NCI-H1694 treated with DMSO at 0.1 percent for 48 hours (cell line): ENCODE data around the gene MTMR3.

Experiments used
- DNase-seq: peaks from one replicate; lab custom pipeline; 2025; lab: John Stamatoyannopoulos, UW

Gene MTMR3

GRCh38 chr22:30004101-30004500, 121.1 kb downstream of the MTMR3 start:
- no peak for DNase-seq

- DNase-seq: peak; percentile 0
Observed at GRCh38 chr22:30004694-30005093, 121.7 kb downstream of the MTMR3 start.

- peak; percentile 60 for DNase-seq
Observed at GRCh38 chr22:30005213-30005857, 122.4 kb downstream of the MTMR3 start.

DNA sequence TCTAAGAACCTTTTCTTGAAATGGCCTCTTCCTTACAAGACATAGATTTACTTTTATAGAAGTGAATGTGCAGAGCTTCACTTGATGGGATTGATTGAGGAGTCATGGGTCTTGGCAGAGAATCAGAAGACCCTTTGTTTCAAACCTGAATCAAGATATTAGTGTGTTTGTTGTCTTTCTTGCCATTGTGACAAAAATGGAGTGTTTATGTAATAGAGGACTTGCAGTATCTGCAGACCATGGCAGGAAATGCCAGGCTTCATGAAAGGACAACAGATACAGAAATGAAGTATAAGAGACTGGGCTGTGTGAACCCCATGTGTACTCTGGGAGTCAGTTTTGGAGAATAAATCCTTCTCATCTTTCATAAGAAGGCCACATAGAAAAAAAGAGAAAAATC, 124.4 kb downstream of the MTMR3 start:
- DNase-seq: no peak

GRCh38 chr22:30008401-30008800, 125.4 kb downstream of the MTMR3 start:
- DNase-seq: no peak

DNA sequence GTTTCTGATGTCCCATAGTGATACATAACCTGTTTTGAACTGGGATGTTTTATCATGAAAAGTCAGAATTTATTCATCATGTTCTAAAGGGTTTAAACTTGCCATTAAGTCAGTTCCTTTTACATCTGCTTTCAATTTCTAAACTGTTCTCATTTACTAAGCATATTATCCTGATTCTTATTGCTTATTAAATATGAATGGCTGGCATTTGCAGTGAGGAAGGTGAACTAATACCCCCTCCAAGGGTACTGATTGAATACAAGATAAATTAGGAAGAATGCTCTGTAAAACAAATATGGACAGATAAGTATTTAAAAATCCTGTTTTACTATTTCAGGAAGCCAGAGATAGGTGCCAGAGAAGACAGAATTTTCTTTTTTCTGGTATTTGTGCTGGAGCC, 126.5 kb downstream of the MTMR3 start:
- no peak for DNase-seq

DNA sequence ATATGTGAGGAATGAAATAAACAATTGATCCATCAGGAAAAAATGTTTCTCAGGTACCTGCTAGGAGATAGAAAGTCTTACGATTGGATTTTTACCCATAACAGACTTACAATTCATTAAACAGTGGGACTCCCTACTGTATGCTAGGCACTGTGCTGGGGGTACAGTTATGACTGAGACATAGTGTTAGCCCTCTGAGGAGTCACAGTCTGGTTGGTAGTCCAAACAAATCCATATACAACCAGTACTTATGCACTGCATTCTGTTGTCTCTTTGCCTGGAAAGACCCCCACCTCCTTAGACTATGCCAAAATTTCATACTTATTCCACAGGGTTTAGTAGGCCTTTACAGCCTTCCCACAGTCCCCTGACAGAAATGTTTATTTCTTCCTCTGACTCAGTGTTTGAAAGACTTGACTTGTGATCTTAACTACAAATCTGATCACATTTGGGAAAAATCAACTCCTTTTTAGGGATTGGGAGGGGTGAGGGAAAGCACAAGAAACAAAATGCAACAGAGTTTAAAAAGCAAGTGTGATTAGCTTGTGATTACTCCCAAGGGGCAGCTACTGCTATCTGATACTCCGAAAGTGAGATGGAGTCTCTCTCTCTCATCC, 127.9 kb downstream of the MTMR3 start:
- no peak for DNase-seq

- no peak for DNase-seq
Observed at GRCh38 chr22:30013201-30013600, 130.2 kb downstream of the MTMR3 start.

- no peak for DNase-seq
Observed at GRCh38 chr22:30014244-30014643, 131.3 kb downstream of the MTMR3 start.

GRCh38 chr22:30015229-30015797, 132.3 kb downstream of the MTMR3 start:
- DNase-seq: no peak

GRCh38 chr22:30015846-30016245, 132.9 kb downstream of the MTMR3 start:
- no peak for DNase-seq

DNA sequence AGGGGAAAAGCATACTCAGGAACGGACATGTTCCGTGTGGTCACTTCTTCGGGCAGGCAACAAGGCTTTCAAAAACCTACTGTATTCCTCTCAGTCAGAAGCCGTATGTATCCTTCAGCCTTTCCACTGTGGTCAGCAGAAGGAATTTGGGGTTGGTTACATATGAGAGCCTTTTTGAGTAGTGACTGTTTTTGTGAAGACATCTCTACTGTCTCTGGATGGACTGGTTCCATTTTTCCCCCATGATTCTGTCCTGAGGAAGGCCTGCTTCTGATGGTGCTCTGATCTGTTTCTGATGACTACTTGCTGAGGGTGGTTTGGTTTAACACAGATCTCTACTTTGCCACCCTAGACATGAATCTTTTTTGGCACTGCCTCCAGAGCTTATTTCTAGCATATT, 133.6 kb downstream of the MTMR3 start:
- DNase-seq: no peak

- DNase-seq: no peak
Observed at GRCh38 chr22:30017375-30018223, 134.6 kb downstream of the MTMR3 start.

DNA sequence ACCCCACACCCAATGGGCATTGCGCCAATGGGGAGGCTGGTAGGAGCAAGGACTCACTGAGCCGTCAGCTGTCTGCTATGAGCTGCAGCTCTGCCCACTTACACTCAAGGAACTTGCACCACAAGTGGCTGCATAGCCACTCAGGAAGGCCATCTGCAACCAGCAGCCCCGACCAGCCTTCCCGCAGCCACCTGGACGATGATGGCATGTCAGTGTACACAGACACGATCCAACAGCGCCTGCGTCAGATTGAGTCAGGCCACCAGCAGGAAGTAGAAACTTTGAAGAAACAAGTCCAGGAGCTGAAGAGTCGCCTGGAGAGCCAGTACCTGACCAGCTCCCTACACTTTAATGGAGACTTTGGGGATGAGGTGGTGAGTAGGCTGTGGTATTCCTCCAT, 137.5 kb downstream of the MTMR3 start:
- DNase-seq: no peak

- no peak for DNase-seq
Observed at GRCh38 chr22:30021338-30021737, 138.4 kb downstream of the MTMR3 start.

GRCh38 chr22:30021881-30022619, 139.1 kb downstream of the MTMR3 start:
- DNase-seq: no peak

DNA sequence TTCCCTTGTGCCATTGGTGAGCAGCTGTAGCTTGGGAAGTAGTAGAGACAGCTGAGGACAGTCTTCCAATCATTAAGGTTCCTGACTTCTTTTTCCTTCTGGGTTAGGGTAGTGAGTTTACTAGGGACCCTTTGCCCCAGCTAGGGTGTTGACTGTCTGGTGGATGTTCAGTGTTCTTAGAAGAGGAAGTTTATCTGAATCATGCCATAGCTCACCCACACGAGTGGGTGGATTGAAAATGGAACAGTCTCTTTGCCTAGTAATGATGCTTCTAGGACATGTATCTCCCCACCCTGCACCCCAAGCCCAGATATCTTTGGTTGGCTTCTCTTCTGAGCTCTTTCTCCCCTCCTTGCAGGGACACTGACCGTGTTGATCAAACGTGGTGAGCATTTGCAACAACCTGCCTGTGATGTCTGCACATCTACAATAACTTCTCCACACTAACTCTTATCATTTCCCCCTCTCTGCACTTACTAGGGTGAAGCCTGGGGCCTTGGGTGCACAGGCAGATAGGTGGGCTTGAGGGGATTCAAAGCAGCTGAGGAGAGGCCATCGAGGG, 140.2 kb downstream of the MTMR3 start:
- DNase-seq: no peak

DNA sequence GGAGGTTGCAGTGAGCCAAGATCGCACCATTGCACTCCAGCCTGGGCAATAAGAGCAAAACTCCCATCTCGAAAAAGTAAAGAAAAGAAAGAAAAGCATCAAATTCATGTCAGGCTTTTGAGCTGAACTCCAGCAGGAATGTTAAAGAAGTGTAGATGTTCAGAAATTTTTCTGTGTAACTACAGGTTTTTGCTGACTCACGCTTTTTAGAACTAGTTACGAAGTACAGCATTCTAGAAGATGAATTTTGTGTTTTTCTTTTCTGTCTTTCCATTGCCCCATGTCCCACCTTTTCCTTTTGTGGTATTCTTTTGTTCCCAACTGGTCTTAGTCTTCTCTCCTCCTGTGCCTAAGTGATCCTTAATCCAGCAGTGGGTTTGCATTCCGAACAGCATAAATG, 141.3 kb downstream of the MTMR3 start:
- DNase-seq: no peak

DNA sequence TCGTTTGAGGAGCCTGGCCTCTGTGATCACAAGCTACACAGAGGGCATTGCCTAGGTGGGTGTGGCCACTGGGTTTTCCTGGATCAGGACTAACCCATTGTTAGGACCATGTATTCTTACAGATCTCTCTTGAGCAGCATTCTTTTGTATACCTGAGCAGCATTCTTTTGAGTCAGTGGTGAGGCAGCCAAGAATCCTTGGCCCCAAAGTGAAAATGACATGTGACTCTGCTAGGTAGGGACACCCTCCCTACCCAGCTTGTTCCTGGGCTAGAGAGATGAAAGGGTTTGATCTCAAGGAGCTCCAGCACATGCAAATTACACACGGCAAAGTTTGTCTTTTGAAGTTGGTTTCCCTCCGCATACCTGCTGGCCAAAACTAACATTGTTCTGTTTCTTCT, 142.2 kb downstream of the MTMR3 start:
- no peak for DNase-seq

DNA sequence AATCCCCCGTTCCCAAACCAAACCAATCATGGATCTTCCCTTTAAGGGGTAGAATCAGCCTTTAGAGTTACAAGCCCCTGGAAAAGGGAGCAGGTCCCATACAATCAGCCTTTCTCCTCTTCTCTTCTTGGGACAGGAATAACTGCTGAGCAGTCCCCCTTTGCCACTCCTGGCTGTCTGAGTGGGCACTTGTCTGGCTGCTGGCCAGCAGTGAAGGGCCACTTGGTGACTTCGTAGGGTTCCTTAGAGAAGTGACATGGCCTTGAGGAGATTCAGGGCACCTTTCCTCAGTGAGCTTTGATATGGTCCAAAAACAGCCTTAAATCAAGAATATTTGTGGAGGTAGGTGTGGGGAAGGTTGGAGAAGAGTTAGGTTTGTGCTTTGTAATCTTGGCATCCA, 143.8 kb downstream of the MTMR3 start:
- DNase-seq: no peak

DNA sequence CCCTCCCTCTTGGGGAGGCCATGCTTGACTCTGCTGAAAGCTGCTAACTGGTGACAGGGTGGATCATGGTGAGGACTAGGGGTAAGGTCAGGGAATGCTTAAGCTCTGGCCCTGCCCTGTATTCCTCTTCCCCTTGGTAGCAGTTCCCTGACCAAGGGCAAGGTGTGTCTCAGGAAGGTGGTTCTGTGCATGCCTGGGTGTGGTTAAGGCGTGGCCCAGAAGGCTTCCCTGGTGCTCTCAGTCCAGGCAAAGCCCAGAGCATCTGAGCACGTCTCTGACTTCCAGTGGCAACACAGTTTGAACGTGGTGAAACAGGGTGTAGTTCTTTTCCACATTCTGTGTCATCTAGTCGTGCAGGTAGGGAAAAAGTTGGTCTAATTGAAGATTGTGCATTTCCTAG, 144.2 kb downstream of the MTMR3 start:
- no peak for DNase-seq

DNA sequence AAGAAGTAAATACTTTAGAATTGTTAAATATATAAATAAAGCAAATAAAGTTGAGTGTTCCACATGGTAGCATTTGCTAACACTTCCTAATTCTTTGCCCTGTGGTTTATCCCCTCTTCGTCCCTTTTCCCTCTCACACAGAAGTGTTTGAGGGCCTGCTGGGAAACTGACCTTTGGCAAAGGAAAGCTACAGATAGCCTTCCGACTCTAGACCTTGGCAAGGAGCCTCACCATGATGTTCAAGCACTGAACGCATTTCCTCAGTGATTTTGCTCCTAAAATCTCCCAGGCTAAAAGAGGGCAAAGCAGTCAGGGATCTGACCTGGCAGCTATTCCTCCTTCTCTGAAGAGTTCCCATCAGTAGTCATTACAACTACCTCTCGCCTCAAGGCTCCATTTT, 144.8 kb downstream of the MTMR3 start:
- DNase-seq: no peak
